Glomerular endothelial cell (primary cell): Measurements from ENCODE around the gene TTC39A. TPM values are rescaled to one million over a fixed set of nuclear protein-coding genes. Genes with fewer than 3 reads are reported as not detected.

Source experiments
- DNase-seq: peaks from one replicate; pipeline ENCODE4 v3.0.0-alpha.2; 2011; ENCODE audit warnings: low read depth, low spot score; ENCODE audit errors: extremely low read depth
- total RNA-seq: library from RNA; depleted of rRNA; stranded (reverse); fragments of >200 nt; gene quantifications from 2 replicates; pipeline ENCODE4 v1.2.3, GENCODE V29; 2015

The TTC39A gene
- total RNA-seq, 1 donor from 2014 or later, result 2.6 TPM

- no peak for DNase-seq
These were observed 14.1 kb downstream of the TTC39A start for GRCh38 chr1:51316113-51316845.

GRCh38 chr1:51314974-51315373 lies 15.4 kb downstream of the TTC39A start:
- DNase-seq, result no peak

GRCh38 chr1:51313961-51314777 lies 16.2 kb downstream of the TTC39A start:
- peak; percentile 81 for DNase-seq

GRCh38 chr1:51313268-51313852 lies 17.0 kb downstream of the TTC39A start:
- DNase-seq, result no peak

GRCh38 chr1:51312718-51313117 lies 17.6 kb downstream of the TTC39A start:
- no peak for DNase-seq

- DNase-seq, result no peak
These were observed 18.5 kb downstream of the TTC39A start for GRCh38 chr1:51311826-51312225.

GRCh38 chr1:51310871-51311613 lies 19.3 kb downstream of the TTC39A start:
- peak; percentile 22 for DNase-seq

- no peak for DNase-seq
These were observed 21.1 kb downstream of the TTC39A start for GRCh38 chr1:51309291-51309690.

GRCh38 chr1:51308636-51309035 lies 21.7 kb downstream of the TTC39A start:
- DNase-seq, result no peak

- no peak for DNase-seq
These were observed 23.4 kb downstream of the TTC39A start for GRCh38 chr1:51306950-51307349.

- DNase-seq, result no peak
These were observed 25.0 kb downstream of the TTC39A start for GRCh38 chr1:51305371-51305823.

GRCh38 chr1:51304360-51304759 lies 26.0 kb downstream of the TTC39A start:
- no peak for DNase-seq

- peak; percentile 56 for DNase-seq
These were observed 26.6 kb downstream of the TTC39A start for GRCh38 chr1:51303751-51304251.

- no peak for DNase-seq
These were observed 27.0 kb downstream of the TTC39A start for GRCh38 chr1:51303315-51303714.

- no peak for DNase-seq
These were observed 27.6 kb downstream of the TTC39A start for GRCh38 chr1:51302746-51303145.

GRCh38 chr1:51302270-51302669 lies 28.1 kb downstream of the TTC39A start:
- DNase-seq, result no peak

GRCh38 chr1:51301844-51302162 lies 28.6 kb downstream of the TTC39A start:
- no peak for DNase-seq

- no peak for DNase-seq
These were observed 29.1 kb downstream of the TTC39A start for GRCh38 chr1:51301152-51301843.

- DNase-seq, result no peak
These were observed 30.2 kb downstream of the TTC39A start for GRCh38 chr1:51299981-51300670.
